ENCODE data around the gene SCFD2.
"Not testable (repeated sequence)": the region's sequence is repeated elsewhere in the genome, so short reads cannot be mapped to it uniquely, and the experiment has no call there.

SCFD2 gene

DNA sequence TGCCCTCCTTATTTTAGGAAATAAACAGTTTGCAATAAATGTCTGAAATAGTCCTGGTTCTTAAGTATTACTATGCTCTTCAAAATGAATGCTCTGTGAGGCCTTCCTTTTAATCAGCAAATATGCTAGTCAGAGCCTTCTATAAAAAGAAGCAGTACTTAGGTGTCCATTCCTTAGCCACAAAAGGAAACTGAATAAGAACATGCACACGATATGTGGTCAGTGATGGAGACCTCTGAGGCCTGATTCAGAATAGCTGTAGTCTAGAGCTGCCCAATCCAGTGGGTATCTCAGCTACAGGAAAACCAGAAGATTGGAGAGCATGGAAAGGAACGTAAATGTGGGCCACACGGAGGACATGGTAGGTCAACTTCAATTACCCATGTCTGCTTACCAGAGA lies 361.9 kb downstream of the SCFD2 start:
- Mint-ChIP-seq H3K27ac (no peak overlapping the region), H3K4me3 (no peak overlapping the region), H3K4me1 (ENCODE audit: low read depth in 2 of 2) (peaks cover 0 to 2% of the 10 kb centered on the region in 2 donors), H3K27me3 (no peaks in the 10 kb centered on the region), H3K36me3 (ENCODE audit: insufficient read depth) (peaks cover 2% of the 10 kb centered on the region), H3K9me3 (no peaks in the 10 kb centered on the region)
- ATAC-seq (replicated peaks) (no peak), DNase-seq (no peak)

DNA sequence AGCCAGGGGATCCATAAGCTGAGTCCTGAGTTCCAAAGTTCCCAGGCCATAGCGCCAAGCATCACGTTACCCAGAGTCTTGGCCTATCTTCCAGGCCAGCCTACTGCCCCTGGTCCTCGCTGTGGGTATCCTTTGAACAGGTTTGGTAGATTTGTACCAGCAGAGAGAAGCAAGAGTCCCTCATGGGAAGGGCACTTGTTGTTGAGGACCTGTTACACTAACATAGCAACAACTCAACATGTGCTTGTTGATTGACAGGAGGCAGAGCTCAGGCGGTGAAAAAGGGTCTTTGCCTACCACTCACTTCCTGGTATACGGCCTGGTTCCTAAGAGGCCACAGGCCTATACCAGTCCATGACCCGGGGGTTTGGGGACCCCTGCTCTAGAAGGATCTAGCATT lies 365.3 kb downstream of the SCFD2 start:
- H3K4me1 Mint-ChIP-seq (ENCODE audit: low read depth in 2 of 2) = no peaks in the 10 kb centered on the region
- no peak overlapping the region for H3K27ac Mint-ChIP-seq
- H3K9me3 Mint-ChIP-seq = no peaks in the 10 kb centered on the region
- H3K36me3 Mint-ChIP-seq (ENCODE audit: insufficient read depth) = no peaks in the 10 kb centered on the region
- no peak for DNase-seq
- H3K27me3 Mint-ChIP-seq = no peaks in the 10 kb centered on the region
- H3K4me3 Mint-ChIP-seq = no peak overlapping the region
- ATAC-seq (replicated peaks) = no peak

DNA sequence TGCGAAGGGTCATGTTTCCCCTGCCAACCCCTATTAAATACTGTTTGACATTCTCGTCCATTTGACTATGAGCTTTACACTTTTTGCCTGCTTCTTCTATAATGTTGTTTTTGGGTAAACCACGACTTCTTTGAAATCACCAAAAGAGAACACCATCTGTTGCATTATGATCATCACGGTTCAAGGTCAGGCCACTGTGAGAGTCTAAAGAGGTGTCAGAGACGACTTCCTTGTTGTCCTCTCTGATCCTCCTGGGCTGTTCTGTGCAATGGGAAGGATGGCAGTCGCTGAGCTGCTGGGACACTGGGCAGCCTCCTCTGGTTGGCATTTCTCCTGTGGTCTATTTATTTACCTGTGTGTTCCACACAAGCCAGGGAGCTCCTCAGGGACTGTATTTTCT lies 366.2 kb downstream of the SCFD2 start:
- no peak overlapping the region for H3K4me3 Mint-ChIP-seq
- H3K27ac Mint-ChIP-seq = no peak overlapping the region
- H3K4me1 Mint-ChIP-seq (ENCODE audit: low read depth in 2 of 2) = no peaks in the 10 kb centered on the region
- no peaks in the 10 kb centered on the region for H3K9me3 Mint-ChIP-seq
- H3K27me3 Mint-ChIP-seq = no peaks in the 10 kb centered on the region
- no peaks in the 10 kb centered on the region for H3K36me3 Mint-ChIP-seq (ENCODE audit: insufficient read depth)
- no peak for ATAC-seq (replicated peaks)
- DNase-seq = no peak

GRCh38 chr4:52998413-52998812 lies 367.4 kb downstream of the SCFD2 start:
- Mint-ChIP-seq H3K27me3 (no peaks in the 10 kb centered on the region), H3K4me1 (ENCODE audit: low read depth in 2 of 2) (no peaks in the 10 kb centered on the region), H3K9me3 (no peaks in the 10 kb centered on the region), H3K4me3 (no peak overlapping the region), H3K36me3 (ENCODE audit: insufficient read depth) (no peaks in the 10 kb centered on the region), H3K27ac (no peak overlapping the region)
- ATAC-seq (replicated peaks) (no peak), DNase-seq (no peak)

GRCh38 chr4:52997132-52997416 lies 368.8 kb downstream of the SCFD2 start:
- no peak for DNase-seq
- Mint-ChIP-seq H3K4me3 (no peak overlapping the region), H3K9me3 (no peaks in the 10 kb centered on the region), H3K27me3 (no peaks in the 10 kb centered on the region), H3K27ac (no peak overlapping the region), H3K36me3 (ENCODE audit: insufficient read depth) (no peaks in the 10 kb centered on the region), H3K4me1 (ENCODE audit: low read depth in 2 of 2) (no peaks in the 10 kb centered on the region)
- ATAC-seq (replicated peaks) = no peak

GRCh38 chr4:52996261-52997131 lies 369.4 kb downstream of the SCFD2 start:
- no peak for ATAC-seq (replicated peaks)
- Mint-ChIP-seq H3K9me3 (no peaks in the 10 kb centered on the region), H3K27me3 (no peaks in the 10 kb centered on the region), H3K27ac (no peak overlapping the region), H3K36me3 (ENCODE audit: insufficient read depth) (no peaks in the 10 kb centered on the region), H3K4me3 (no peak overlapping the region), H3K4me1 (ENCODE audit: low read depth in 2 of 2) (no peaks in the 10 kb centered on the region)
- DNase-seq = no peak

DNA sequence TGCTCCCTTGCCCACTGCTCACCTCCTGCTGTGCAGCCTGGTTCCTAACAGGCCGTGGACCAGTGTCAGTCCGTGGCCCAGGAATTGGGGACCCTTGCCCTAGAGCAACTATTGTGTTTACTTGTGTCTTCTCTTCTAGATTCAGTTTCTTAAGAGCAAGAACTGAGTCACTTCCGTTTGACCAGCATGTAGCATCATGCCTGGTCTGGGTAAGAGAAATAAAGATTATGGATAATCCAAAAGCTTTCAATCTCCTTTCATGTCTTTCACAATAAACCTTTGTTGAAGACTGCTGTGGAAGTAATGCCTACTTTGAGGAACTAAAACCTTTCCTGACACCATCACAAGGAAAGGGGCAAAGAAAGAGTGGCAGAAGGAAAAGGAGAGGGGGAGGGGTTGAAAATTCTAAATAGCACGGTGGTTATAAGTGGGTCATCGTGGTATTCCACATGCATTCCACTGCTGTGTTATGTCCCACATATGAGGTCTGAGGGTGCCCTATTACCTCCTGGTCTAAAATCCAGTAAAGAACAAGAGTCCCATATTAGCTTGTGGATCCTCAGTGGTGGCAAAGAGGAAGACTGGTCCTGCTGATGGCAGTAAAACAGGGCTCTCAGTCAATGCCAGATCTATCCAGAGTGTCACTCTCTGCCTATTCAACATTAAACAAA lies 370.4 kb downstream of the SCFD2 start:
- Mint-ChIP-seq H3K36me3 (ENCODE audit: insufficient read depth) (no peaks in the 10 kb centered on the region), H3K4me3 (no peak overlapping the region), H3K27ac (no peak overlapping the region), H3K27me3 (no peaks in the 10 kb centered on the region), H3K9me3 (no peaks in the 10 kb centered on the region), H3K4me1 (ENCODE audit: low read depth in 2 of 2) (no peaks in the 10 kb centered on the region)
- DNase-seq (no peak), ATAC-seq (replicated peaks) (no peak)

DNA sequence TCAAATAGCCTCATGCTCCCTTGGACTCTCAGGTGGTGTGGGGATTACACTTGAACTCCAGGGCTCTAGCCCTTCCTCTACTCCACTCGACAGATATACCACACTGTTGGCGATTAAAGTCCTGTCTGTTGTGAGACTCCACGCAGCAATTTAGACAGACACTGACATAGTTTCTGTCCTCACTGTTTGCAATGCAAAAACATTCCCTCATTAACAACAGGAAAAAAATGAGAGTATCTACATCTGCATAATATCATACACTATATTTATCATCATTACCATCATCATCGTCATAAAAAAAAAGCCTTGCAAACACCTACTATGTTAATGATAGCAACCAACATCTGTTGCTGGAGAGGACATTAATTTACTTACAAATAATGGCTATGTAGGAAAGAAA lies 371.3 kb downstream of the SCFD2 start:
- ATAC-seq (replicated peaks) (no peak), DNase-seq (no peak)
- H3K36me3 Mint-ChIP-seq (ENCODE audit: insufficient read depth) = no peaks in the 10 kb centered on the region
- no peak overlapping the region for H3K4me3 Mint-ChIP-seq
- no peak overlapping the region for H3K27ac Mint-ChIP-seq
- H3K27me3 Mint-ChIP-seq = no peaks in the 10 kb centered on the region
- H3K9me3 Mint-ChIP-seq = no peaks in the 10 kb centered on the region
- no peaks in the 10 kb centered on the region for H3K4me1 Mint-ChIP-seq (ENCODE audit: low read depth in 2 of 2)

DNA sequence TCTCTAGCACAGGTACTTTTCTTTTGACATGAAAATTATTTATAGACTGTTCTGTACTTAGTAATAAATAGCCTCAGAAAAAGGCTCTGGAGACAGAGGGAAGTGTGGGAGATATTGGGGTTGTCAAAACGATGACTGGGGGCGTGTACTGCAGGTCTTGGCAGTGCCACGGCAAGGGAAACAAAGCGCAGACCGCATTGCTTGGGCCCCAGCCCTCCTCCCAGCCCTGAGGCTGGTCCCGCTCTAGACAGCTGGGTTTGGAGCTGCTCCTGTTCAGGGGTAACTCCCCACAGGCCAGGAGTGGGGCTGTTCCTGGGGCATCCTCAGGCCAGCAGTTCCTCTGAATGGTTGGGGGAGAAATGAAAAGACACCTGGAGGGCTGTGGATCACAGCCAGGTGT lies 372.1 kb downstream of the SCFD2 start:
- no peak overlapping the region for H3K27ac Mint-ChIP-seq
- H3K27me3 Mint-ChIP-seq = no peaks in the 10 kb centered on the region
- H3K4me1 Mint-ChIP-seq (ENCODE audit: low read depth in 2 of 2) = no peaks in the 10 kb centered on the region
- ATAC-seq (replicated peaks) = no peak
- H3K36me3 Mint-ChIP-seq (ENCODE audit: insufficient read depth) = no peaks in the 10 kb centered on the region
- DNase-seq = no peak
- H3K4me3 Mint-ChIP-seq = no peak overlapping the region
- no peaks in the 10 kb centered on the region for H3K9me3 Mint-ChIP-seq

DNA sequence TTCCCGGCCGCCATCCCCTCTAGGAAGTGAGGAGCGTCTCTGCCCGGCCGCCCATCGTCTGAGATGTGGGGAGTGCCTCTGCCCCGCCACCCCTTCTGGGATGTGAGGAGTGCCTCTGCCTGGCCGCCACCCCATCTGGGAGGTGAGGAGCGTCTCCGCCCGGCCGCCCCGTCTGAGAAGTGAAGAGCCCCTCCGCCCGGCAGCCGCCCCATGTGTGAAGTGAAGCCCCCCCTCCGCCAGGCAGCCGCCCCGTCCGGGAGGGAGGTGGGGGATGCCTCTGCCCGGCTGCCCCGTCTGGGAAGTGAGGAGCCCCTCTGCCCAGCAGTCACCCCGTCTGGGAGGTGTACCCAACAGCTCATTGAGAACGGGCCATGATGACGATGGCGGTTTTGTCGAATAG lies 373.3 kb downstream of the SCFD2 start:
- not testable (repeated sequence) for H3K4me3 Mint-ChIP-seq; ATAC-seq (replicated peaks); H3K36me3 Mint-ChIP-seq (ENCODE audit: insufficient read depth); H3K9me3 Mint-ChIP-seq; H3K27me3 Mint-ChIP-seq; DNase-seq; H3K4me1 Mint-ChIP-seq (ENCODE audit: low read depth in 2 of 2); H3K27ac Mint-ChIP-seq

GRCh38 chr4:52991472-52991871 lies 374.4 kb downstream of the SCFD2 start:
- no peaks in the 10 kb centered on the region for H3K9me3 Mint-ChIP-seq
- no peak overlapping the region for H3K4me3 Mint-ChIP-seq
- ATAC-seq (replicated peaks) (no peak), DNase-seq (no peak)
- H3K27me3 Mint-ChIP-seq = no peaks in the 10 kb centered on the region
- no peaks in the 10 kb centered on the region for H3K4me1 Mint-ChIP-seq (ENCODE audit: low read depth in 2 of 2)
- no peak overlapping the region for H3K27ac Mint-ChIP-seq
- no peaks in the 10 kb centered on the region for H3K36me3 Mint-ChIP-seq (ENCODE audit: insufficient read depth)

DNA sequence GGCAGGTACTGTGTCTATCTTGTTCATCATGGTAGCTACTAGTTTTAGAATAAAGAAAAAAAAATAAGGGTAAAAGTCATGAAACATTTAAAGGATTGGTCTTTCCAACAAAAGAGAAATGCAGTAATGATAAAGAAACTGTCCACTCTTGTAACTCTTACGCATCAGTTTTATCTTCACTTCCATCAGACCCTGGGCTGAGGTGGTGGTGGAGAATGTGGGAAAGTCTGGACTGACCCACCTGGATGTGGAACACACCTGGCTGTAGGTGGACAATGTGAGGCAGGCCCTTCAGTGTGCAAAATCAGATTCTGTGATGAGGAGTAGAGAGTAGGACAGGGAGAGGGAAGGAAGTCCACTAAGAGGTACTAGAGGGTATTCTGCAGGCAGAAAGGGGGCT lies 375.2 kb downstream of the SCFD2 start:
- no peaks in the 10 kb centered on the region for H3K27me3 Mint-ChIP-seq
- DNase-seq (no peak), ATAC-seq (replicated peaks) (no peak)
- no peak overlapping the region for H3K27ac Mint-ChIP-seq
- no peaks in the 10 kb centered on the region for H3K4me1 Mint-ChIP-seq (ENCODE audit: low read depth in 2 of 2)
- no peaks in the 10 kb centered on the region for H3K9me3 Mint-ChIP-seq
- no peak overlapping the region for H3K4me3 Mint-ChIP-seq
- no peaks in the 10 kb centered on the region for H3K36me3 Mint-ChIP-seq (ENCODE audit: insufficient read depth)

DNA sequence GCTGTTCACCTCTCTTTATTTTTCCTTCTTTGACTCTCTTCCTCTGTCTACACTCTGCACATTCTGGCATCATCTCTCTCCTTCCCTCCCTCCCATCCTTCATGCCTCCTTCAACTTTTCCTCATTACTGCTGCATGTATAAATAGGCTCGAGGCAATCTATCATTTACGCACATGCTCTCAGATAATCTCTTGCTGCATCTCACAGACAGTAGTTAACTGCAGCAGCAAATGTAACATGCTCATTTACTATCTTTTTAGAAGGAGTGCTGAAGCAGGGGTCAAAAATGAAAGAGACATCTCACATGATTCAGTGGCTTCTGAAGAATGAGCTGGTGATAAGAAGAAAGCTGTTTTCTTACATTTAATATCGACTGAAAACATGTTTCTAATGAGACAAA lies 376.0 kb downstream of the SCFD2 start:
- H3K27me3 Mint-ChIP-seq = no peaks in the 10 kb centered on the region
- DNase-seq = no peak
- no peaks in the 10 kb centered on the region for H3K9me3 Mint-ChIP-seq
- H3K4me1 Mint-ChIP-seq (ENCODE audit: low read depth in 2 of 2) = no peaks in the 10 kb centered on the region
- no peaks in the 10 kb centered on the region for H3K36me3 Mint-ChIP-seq (ENCODE audit: insufficient read depth)
- H3K27ac Mint-ChIP-seq = no peak overlapping the region
- H3K4me3 Mint-ChIP-seq = no peak overlapping the region
- no peak for ATAC-seq (replicated peaks)

- H3K4me1 Mint-ChIP-seq (ENCODE audit: low read depth in 2 of 2) = no peaks in the 10 kb centered on the region
- H3K4me3 Mint-ChIP-seq = no peak overlapping the region
- H3K9me3 Mint-ChIP-seq = no peaks in the 10 kb centered on the region
- H3K27ac Mint-ChIP-seq = no peak overlapping the region
- no peaks in the 10 kb centered on the region for H3K36me3 Mint-ChIP-seq (ENCODE audit: insufficient read depth)
- H3K27me3 Mint-ChIP-seq = no peaks in the 10 kb centered on the region
- ATAC-seq (replicated peaks) (no peak), DNase-seq (no peak)
Observed at GRCh38 chr4:52987392-52988056, 378.3 kb downstream of the SCFD2 start.

Measured in effector memory CD8-positive, alpha-beta T cell (primary cell).